IMR-90 (cell line): Measurements from ENCODE around the gene DISC1. TPM values are rescaled to one million over a fixed set of nuclear protein-coding genes. Genes with fewer than 3 reads are reported as not detected.

ENCODE experiments used
- ATAC-seq: fragments of 200-7000 bp; cut with Tn5 transposase; 2 replicates; pipeline ENCODE4 v1.9.1; 2020; ENCODE audit warnings: low read depth, mild to moderate bottlenecking, moderate library complexity
- BruUV-seq: library from RNA; stranded (reverse); fragments of 400-500 nt; replicated peaks from 2 replicates; lab custom pipeline; 2021; lab: Mats Ljungman, UMichigan
- CTCF ChIA-PET: fragments of 300-600 bp; formaldehyde crosslinking; extraction: SDS; loops from one replicate; lab custom pipeline; 2021; ENCODE audit warnings: antibody characterized with exemption; lab: Yijun Ruan, JAX
- POLR2A ChIA-PET: fragments of 300-600 bp; sonication (Branson Sonifier 250); formaldehyde crosslinking; loops from one replicate; lab custom pipeline; 2022; ENCODE audit warnings: antibody characterized with exemption; ENCODE audit not compliant: unreplicated experiment; lab: Charles Lee
- DNase-seq: peaks from one replicate; pipeline ENCODE4 v3.0.0; 2013
- H2AFZ ChIP-seq: replicated peaks from 2 replicates; pipeline ENCODE3; 2013; ENCODE audit warnings: low read length, mild to moderate bottlenecking; ENCODE audit not compliant: poor library complexity
- H2AK5ac ChIP-seq: 2 replicates; pipeline ENCODE4 v1.6.1; 2013; ENCODE audit warnings: low read depth, low read length, inconsistent platforms
- H2AK9ac ChIP-seq: replicated peaks from 2 replicates; pipeline ENCODE3; 2013; ENCODE audit warnings: mild to moderate bottlenecking, low read depth, low read length, moderate library complexity; ENCODE audit not compliant: poor library complexity
- H2BK120ac ChIP-seq: 2 replicates; pipeline ENCODE4 v1.6.1; 2013; ENCODE audit warnings: low read depth, low read length, inconsistent platforms
- H2BK15ac ChIP-seq: 3 replicates; pipeline ENCODE4 v1.6.1; 2013; ENCODE audit warnings: low read depth, low read length, inconsistent platforms
- H2BK20ac ChIP-seq: 2 replicates; pipeline ENCODE4 v1.6.1; 2013; ENCODE audit warnings: low read depth, mild to moderate bottlenecking, inconsistent platforms, low read length, moderate library complexity
- H2BK5ac ChIP-seq: 2 replicates; pipeline ENCODE4 v1.6.1; 2013; ENCODE audit warnings: mild to moderate bottlenecking, low read depth, low read length, inconsistent platforms; ENCODE audit not compliant: poor library complexity, severe bottlenecking
- H3K14ac ChIP-seq: replicated peaks from 2 replicates; pipeline ENCODE4 v1.6.1; 2013; ENCODE audit warnings: low read depth, low read length, inconsistent platforms
- H3K18ac ChIP-seq: 2 replicates; pipeline ENCODE4 v1.6.1; 2013; ENCODE audit warnings: low read depth, low read length, control low read depth
- H3K23ac ChIP-seq: 2 replicates; pipeline ENCODE4 v1.6.1; 2013; ENCODE audit warnings: low read depth, low read length, inconsistent platforms
- H3K27ac ChIP-seq: 2 replicates; pipeline ENCODE4 v1.5.1; 2013; ENCODE audit warnings: mild to moderate bottlenecking, control low read depth, low read length; ENCODE audit not compliant: insufficient read depth
- H3K27me3 ChIP-seq: 2 replicates; pipeline ENCODE4 v1.6.1; 2013; ENCODE audit warnings: low read length; ENCODE audit not compliant: control insufficient read depth, insufficient read depth
- H3K36me3 ChIP-seq: 2 replicates; pipeline ENCODE4 v1.6.1; 2013; ENCODE audit warnings: low read length, mixed read lengths; ENCODE audit not compliant: control insufficient read depth, insufficient read depth
- H3K4ac ChIP-seq: 2 replicates; pipeline ENCODE4 v1.6.1; 2013; ENCODE audit warnings: low read depth, low read length, inconsistent platforms
- H3K4me1 ChIP-seq: 2 replicates; pipeline ENCODE4 v1.6.1; 2013; ENCODE audit warnings: low read length, mixed read lengths; ENCODE audit not compliant: control insufficient read depth, insufficient read depth
- H3K4me2 ChIP-seq: 2 replicates; pipeline ENCODE4 v1.6.1; 2013; ENCODE audit warnings: low read depth, mild to moderate bottlenecking, control low read depth, low read length, moderate library complexity
- H3K4me3 ChIP-seq: 2 replicates; pipeline ENCODE4 v1.5.1; 2013; ENCODE audit warnings: low read depth, mild to moderate bottlenecking, control low read depth, low read length, moderate library complexity; ENCODE audit not compliant: insufficient read depth
- H3K56ac ChIP-seq: 2 replicates; pipeline ENCODE4 v1.6.1; 2013; ENCODE audit warnings: low read length, inconsistent platforms; ENCODE audit not compliant: insufficient read depth; ENCODE audit errors: extremely low read depth
- H3K79me1 ChIP-seq, 2 experiments: 2 replicates each; pipeline ENCODE4 v1.6.1; 2013; ENCODE audit warnings: low read length in 2 of 2, inconsistent platforms in 1 of 2, low read depth in 1 of 2
- H3K9ac ChIP-seq: 2 replicates; pipeline ENCODE4 v1.6.1; 2013; ENCODE audit warnings: low read depth, low read length, control low read depth
- H3K9me1 ChIP-seq: 2 replicates; pipeline ENCODE4 v1.6.1; 2013; ENCODE audit warnings: low read length, inconsistent platforms; ENCODE audit not compliant: insufficient read depth
- H3K9me3 ChIP-seq: 2 replicates; pipeline ENCODE4 v1.6.1; 2013; ENCODE audit warnings: low read length; ENCODE audit not compliant: control insufficient read depth, insufficient read depth
- H4K20me1 ChIP-seq: 2 replicates; pipeline ENCODE4 v1.6.1; 2013; ENCODE audit warnings: low read length, inconsistent platforms; ENCODE audit not compliant: insufficient read depth
- H4K5ac ChIP-seq: 2 replicates; pipeline ENCODE4 v1.6.1; 2013; ENCODE audit warnings: mild to moderate bottlenecking, low read depth, low read length, control low read depth
- H4K8ac ChIP-seq, 2 experiments: 2 replicates each; pipeline ENCODE4 v1.6.1; 2013; ENCODE audit warnings: low read depth in 2 of 2, low read length in 2 of 2, control low read depth in 1 of 2, inconsistent platforms in 1 of 2
- H4K91ac ChIP-seq: 2 replicates; pipeline ENCODE4 v1.6.1; 2013; ENCODE audit warnings: low read depth, low read length, inconsistent platforms; ENCODE audit not compliant: insufficient read depth
- BHLHE40 ChIP-seq: fragments of 150-350 bp; IDR thresholded peaks from 2 replicates; pipeline ENCODE4 v1.6.1; 2016; ENCODE audit warnings: mild to moderate bottlenecking, low read depth, low read length
- CHD1 ChIP-seq: IDR thresholded peaks from 2 replicates; pipeline ENCODE4 v1.6.1; 2012; ENCODE audit warnings: low read depth, low read length, improper control_type of control experiment
- FOS ChIP-seq: fragments of 150-350 bp; IDR thresholded peaks from 2 replicates; pipeline ENCODE4 v1.6.1; 2016; ENCODE audit warnings: low read depth, low read length
- MAZ ChIP-seq: IDR thresholded peaks from 2 replicates; pipeline ENCODE4 v1.6.1; 2012; ENCODE audit warnings: low read depth, mild to moderate bottlenecking, low read length, improper control_type of control experiment, moderate library complexity, borderline replicate concordance
- MXI1 ChIP-seq: IDR thresholded peaks from 2 replicates; pipeline ENCODE4 v1.6.1; 2012; ENCODE audit warnings: low read depth, mild to moderate bottlenecking, low read length, moderate library complexity, borderline replicate concordance
- NFE2L2 ChIP-seq: fragments of 150-350 bp; IDR thresholded peaks from 2 replicates; pipeline ENCODE4 v1.6.1; 2016; ENCODE audit warnings: low read depth, mild to moderate bottlenecking, low read length
- POLR2A ChIP-seq: IDR thresholded peaks from 2 replicates; pipeline ENCODE4 v1.6.1; 2012; ENCODE audit warnings: mild to moderate bottlenecking, low read depth, low read length
- RAD21 ChIP-seq: IDR thresholded peaks from 2 replicates; pipeline ENCODE4 v1.6.1; 2012; ENCODE audit warnings: low read length, improper control_type of control experiment
- RFX5 ChIP-seq: IDR thresholded peaks from 2 replicates; pipeline ENCODE4 v1.8.0; 2012; ENCODE audit warnings: low read depth, mild to moderate bottlenecking, low read length, moderate library complexity
- SMC3 ChIP-seq: fragments of 150-350 bp; IDR thresholded peaks from 2 replicates; pipeline ENCODE4 v1.6.1; 2016; ENCODE audit warnings: low read depth, mild to moderate bottlenecking, antibody characterized with exemption, low read length, moderate library complexity
- WGBS, 2 experiments: methylation state at CpG; one replicate each; pipeline versions ENCODE4 v1.1.5 to v1.1.7; 2013; ENCODE audit warnings: missing lambda C conversion rate in 2 of 2; ENCODE audit not compliant: insufficient read length in 1 of 2; ENCODE audit errors: extremely low coverage in 2 of 2; 5-methylcytosine and 5-hydroxymethylcytosine counted together
- dilution Hi-C: fragments of 300-500 bp; cut with HindIII; formaldehyde crosslinking; loops from one replicate; pipeline ENCODE4 v1.14.3; 2018; ENCODE audit warnings: low sequenced_read_pairs; ENCODE audit not compliant: unreplicated experiment
- in situ Hi-C: fragments of 300-500 bp; cut with MboI; formaldehyde crosslinking; loops from 3 replicates; pipeline ENCODE4 v1.14.3; 2019; ENCODE audit warnings: low sequenced_read_pairs, inconsistent platforms, mixed read lengths
- intact Hi-C: fragments of 100-400 bp; cut with micrococcal nuclease; formaldehyde crosslinking; loops from 2 replicates; pipeline ENCODE4 v1.10.0; 2022
- polyA plus RNA-seq, 3 experiments: library from polyadenylated mRNA; depleted of rRNA; stranded (reverse); fragments of >200 nt; gene quantifications; 2 replicates each; pipeline ENCODE4 v1.2.3, GENCODE V29; 2012; ENCODE audit warnings: low replicate concordance in 1 of 3
- total RNA-seq: library from RNA; depleted of rRNA; stranded (reverse); fragments of >200 nt; gene quantifications from 2 replicates; pipeline ENCODE4 v1.2.3, GENCODE V29; 2012
- TF ChIP-seq, protein P1 (sequence below): conservative IDR thresholded peaks from 2 replicates; pipeline ENCODE4 v1.5.1; 2012; ENCODE audit warnings: mild to moderate bottlenecking, low read depth, low read length, improper control_type of control experiment
- TF ChIP-seq, protein P2 (sequence below): fragments of 150-350 bp; IDR thresholded peaks from 2 replicates; pipeline ENCODE4 v1.6.1; 2017; ENCODE audit warnings: mild to moderate bottlenecking, antibody characterized with exemption, low read length, low read depth

DISC1 gene
- total and polyA plus RNA-seq, 2 of the 4 experiments (the other 2 are of a cell fraction), result 2.2 to 7.0 TPM

- no peak overlapping the region for H2AK5ac ChIP-seq
- no peak overlapping the region for H3K18ac ChIP-seq
- no peak overlapping the region for H3K27ac ChIP-seq
- no peak overlapping the region for H4K5ac ChIP-seq
- ATAC-seq, result no peak
- no peak overlapping the region for H2BK15ac ChIP-seq
- no peak for TF ChIP-seq MXI1
- no peak for TF ChIP-seq SMC3
- no peak for TF ChIP-seq POLR2A
- no peak for TF ChIP-seq CHD1
- no peak for TF ChIP-seq NFE2L2
- no peak for TF ChIP-seq BHLHE40
- TF ChIP-seq, protein P1, sequence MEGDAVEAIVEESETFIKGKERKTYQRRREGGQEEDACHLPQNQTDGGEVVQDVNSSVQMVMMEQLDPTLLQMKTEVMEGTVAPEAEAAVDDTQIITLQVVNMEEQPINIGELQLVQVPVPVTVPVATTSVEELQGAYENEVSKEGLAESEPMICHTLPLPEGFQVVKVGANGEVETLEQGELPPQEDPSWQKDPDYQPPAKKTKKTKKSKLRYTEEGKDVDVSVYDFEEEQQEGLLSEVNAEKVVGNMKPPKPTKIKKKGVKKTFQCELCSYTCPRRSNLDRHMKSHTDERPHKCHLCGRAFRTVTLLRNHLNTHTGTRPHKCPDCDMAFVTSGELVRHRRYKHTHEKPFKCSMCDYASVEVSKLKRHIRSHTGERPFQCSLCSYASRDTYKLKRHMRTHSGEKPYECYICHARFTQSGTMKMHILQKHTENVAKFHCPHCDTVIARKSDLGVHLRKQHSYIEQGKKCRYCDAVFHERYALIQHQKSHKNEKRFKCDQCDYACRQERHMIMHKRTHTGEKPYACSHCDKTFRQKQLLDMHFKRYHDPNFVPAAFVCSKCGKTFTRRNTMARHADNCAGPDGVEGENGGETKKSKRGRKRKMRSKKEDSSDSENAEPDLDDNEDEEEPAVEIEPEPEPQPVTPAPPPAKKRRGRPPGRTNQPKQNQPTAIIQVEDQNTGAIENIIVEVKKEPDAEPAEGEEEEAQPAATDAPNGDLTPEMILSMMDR, result no peak
- no peak for TF ChIP-seq RAD21
- TF ChIP-seq, protein P2, sequence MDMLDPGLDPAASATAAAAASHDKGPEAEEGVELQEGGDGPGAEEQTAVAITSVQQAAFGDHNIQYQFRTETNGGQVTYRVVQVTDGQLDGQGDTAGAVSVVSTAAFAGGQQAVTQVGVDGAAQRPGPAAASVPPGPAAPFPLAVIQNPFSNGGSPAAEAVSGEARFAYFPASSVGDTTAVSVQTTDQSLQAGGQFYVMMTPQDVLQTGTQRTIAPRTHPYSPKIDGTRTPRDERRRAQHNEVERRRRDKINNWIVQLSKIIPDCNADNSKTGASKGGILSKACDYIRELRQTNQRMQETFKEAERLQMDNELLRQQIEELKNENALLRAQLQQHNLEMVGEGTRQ, result no peak
- no peak for TF ChIP-seq RFX5
- TF ChIP-seq FOS, result no peak
- TF ChIP-seq MAZ, result no peak
- intact Hi-C loops (loop anchor here (10.0 kb wide), 1 partner anchor 184 kb away; no protein-coding TSS in a partner anchor), in situ Hi-C loops (no loop called here), dilution Hi-C loops (no loop called here)
- no peak overlapping the region for H2AK9ac ChIP-seq
- H3K56ac ChIP-seq, result no peak overlapping the region
- H3K23ac ChIP-seq, result no peak overlapping the region
- no peak overlapping the region for H3K4ac ChIP-seq
- H3K9me3 ChIP-seq, result no peaks in the 10 kb centered on the region
- H4K8ac ChIP-seq, result no peak overlapping the region
- H4K20me1 ChIP-seq, result no peaks in the 10 kb centered on the region
- WGBS, 2 experiments, result no CpG with 5 or more reads among the region's 4 CpGs
- no peaks in the 10 kb centered on the region for H3K36me3 ChIP-seq
- no peak overlapping the region for H3K14ac ChIP-seq
- no peak overlapping the region for H3K9ac ChIP-seq
- H2BK20ac ChIP-seq, result no peak overlapping the region
- no peak for DNase-seq
- ChIA-PET POLR2A (no interaction called here), CTCF (no interaction called here)
- peaks cover 2% of the 10 kb centered on the region; the same call in 1 of the 2 replicates for H3K4me1 ChIP-seq
- no TSS peak for BruUV-seq
- no peak overlapping the region for H3K4me2 ChIP-seq
- no peak overlapping the region for H3K4me3 ChIP-seq
- no peak overlapping the region for H2BK5ac ChIP-seq
- H4K91ac ChIP-seq, result no peak overlapping the region
- 0 out of 2 replicates have a peak, but pooled peaks cover 3% of the 10 kb centered on the region for H3K9me1 ChIP-seq
- H3K27me3 ChIP-seq, result no peaks in the 10 kb centered on the region
- H3K79me1 ChIP-seq, result no peaks in the 10 kb centered on the region
- no peak overlapping the region for H2BK120ac ChIP-seq
- no peak overlapping the region for H2AFZ ChIP-seq
Measured at GRCh38 chr1:231939118-231939517, 312.5 kb downstream of the DISC1 start.
